Anterior cingulate cortex (tissue), 58 donors: ENCODE results near the gene ERI2.
"Not testable (repeated sequence)": the region's sequence is repeated elsewhere in the genome, so short reads cannot be mapped to it uniquely, and the experiment has no call there.

ENCODE experiments used
- DNase-seq, 58 donors: peaks; one replicate each; lab custom pipeline; 2025; lab: John Stamatoyannopoulos, UW

The ERI2 gene

GRCh38 chr16:20766294-20766693 lies 40.0 kb downstream of the ERI2 start:
- no peak for DNase-seq

GRCh38 chr16:20765732-20766131 lies 40.5 kb downstream of the ERI2 start:
- DNase-seq, result no peak

DNA sequence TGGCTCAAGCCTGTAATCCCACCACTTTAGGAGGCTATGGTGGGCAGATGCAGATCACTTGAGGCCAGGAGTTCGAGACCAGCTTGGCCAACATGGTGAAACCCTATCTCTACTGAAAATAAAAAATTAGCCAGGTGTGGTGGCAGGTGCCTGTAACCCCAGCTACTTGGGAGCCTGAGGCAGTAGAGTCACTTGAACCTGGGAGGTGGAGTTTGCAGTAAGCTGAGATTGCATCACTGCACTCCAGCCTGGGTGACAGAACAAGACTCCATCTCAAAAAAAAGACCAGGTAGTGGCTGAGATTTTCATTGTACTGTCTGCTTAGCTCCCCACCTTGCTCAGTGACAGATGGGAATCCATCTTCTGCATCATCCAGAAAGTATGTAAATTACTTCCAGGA lies 41.8 kb downstream of the ERI2 start:
- not testable (repeated sequence) for DNase-seq

- peak in 2 of 58 donors; percentile 7 to 14 for DNase-seq
These were observed 42.6 kb downstream of the ERI2 start, which contains the start of gene ACSM3 for GRCh38 chr16:20763461-20764232. ACSM3 (plus strand) TSS chr16:20764014; CDS start chr16:20770035, 6,021 bp downstream.

DNA sequence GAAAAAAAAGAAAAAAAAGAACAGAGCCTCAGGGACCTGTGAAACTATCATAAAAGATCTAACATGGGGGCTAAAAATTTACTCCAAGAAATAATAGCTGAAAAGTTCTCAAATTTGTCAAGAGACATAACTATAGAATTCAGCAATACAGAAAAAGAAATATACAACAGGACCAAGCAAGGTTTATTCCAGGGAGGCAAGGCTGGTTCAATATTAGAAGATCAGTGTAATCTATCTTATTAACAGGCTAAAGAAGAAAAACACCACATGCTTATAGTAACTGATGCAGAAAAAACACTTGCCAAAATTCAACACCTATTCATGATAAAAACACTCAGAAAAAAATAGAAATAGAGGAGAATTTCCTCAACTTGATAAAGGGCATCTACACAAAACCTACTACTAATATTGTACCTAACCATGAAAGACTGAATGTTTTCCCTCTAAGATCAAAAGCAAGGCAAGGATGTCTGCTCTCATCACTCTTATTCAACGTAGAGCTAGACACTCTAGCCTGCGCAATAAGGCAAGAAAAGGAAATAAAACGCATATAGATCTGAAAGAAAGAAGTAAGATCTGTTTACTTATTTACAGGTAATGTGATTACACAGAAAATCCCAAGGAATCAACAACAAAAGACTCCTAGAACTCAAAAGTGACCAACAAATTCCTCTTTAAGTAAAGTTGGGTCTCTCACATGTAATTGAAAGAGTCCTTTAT lies 43.7 kb downstream of the ERI2 start:
- no peak for DNase-seq

DNA sequence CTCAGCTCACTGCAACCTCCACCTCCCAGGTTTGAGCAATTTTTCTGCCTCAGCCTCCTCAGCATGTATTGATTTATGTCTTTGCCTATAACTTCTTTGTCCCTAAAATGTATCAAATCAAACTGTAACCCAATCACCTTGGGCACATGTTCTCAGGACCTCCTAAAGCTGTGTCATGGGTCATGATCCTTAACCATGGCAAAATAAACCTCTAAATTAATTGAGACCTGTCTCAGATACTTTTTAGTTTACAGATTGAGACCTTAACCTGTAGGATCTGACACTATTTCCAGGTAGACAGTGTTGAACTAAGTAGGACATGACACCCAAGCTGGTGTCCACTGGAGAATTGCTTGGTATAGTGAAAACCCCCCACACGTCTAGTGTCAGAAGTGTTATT lies 45.1 kb downstream of the ERI2 start:
- DNase-seq, result no peak

- DNase-seq, result no peak
These were observed 45.9 kb downstream of the ERI2 start for GRCh38 chr16:20760346-20760745.

GRCh38 chr16:20755799-20756198 lies 50.5 kb downstream of the ERI2 start:
- DNase-seq, result not testable (repeated sequence)

DNA sequence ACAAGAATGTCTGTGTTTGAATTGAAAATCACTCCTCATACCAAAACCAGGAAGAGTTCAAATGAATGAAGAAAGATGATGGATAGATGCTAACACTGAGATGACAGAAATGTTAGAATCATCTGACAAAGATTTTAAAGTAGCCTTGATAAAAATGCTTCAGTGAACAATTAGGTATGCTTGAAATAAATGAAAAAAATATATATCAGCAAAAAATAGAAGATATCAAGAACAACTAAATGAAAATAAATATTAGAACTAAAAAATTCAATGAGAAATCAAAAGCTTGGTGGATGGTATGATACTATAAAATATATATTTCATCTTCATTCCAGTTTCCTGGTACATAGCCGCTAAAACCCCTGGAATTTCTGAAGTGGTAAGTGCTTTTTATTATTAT lies 51.0 kb downstream of the ERI2 start:
- DNase-seq, result no peak

DNA sequence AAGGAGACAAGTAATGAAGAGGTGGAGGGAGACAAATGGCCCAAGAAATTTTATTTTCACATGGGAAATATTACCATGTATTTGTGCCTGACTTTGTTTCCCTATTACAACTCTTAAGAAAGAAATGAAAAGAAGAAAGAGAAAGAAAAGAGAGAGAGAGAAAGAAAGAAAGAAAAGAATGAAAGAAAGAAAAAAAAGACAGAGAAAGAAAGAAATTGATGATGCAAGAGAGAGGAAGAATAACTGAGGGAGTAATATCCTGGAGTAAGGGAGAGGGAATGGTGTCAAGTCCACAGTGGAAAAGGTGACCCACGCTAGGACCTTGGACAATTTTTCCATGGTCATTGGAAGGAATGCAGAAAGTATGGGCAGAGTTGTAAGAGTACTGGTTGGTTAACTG lies 52.5 kb downstream of the ERI2 start:
- no peak for DNase-seq

GRCh38 chr16:20750558-20750957 lies 55.7 kb downstream of the ERI2 start:
- DNase-seq, result no peak

DNA sequence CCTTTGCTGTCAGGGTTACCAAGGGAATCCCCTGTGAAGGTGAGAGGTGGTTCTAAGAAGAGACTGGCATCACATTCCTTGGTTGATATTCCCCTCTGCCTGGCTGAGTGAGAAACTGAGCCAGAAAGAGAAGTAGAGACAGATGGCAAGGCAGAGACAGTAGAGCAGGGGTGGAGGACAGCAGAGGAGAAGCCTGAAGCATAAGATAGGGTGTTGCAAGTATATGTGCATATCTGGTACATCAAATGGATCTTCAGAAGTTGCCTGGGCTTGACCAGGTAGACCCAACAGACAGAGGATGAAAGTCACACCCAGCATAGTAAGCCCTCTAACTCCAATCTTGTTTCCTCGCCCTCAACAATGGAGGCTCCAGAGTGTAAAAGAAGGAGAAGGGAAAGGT lies 56.8 kb downstream of the ERI2 start:
- no peak for DNase-seq

GRCh38 chr16:20747030-20747816 lies 59.0 kb downstream of the ERI2 start:
- DNase-seq, result no peak

DNA sequence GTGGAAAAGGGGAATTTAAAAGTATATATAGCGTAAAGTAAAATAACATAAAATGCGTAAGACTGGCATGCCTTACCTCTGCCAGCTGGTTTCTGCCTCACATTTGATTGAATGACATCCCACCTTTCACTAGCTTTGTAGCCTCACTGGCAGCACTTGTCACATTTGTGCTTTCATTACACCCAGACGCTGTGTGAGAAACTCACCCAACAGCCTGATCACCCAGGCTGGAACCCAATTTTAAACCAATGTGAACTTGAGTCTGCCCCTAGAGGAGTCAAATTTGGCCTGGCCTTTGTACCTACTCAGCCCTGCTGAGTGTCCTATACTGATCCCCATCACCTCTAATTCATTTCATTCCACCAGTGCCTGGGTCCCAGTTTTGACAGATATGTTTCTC lies 59.8 kb downstream of the ERI2 start:
- no peak for DNase-seq
